T-helper 2 cell treated with Interferon-gamma antibody and Interleukin-4, amounts not matched to agents 5 μg/mL and 100 μg/mL, for 36 hours (primary cell): ENCODE measurements around the gene BNIPL.

ENCODE experiments used
- DNase-seq: peaks from one replicate; pipeline ENCODE4 v3.0.0; 2021; ENCODE audit warnings: low spot score
- H3K27ac Mint-ChIP-seq: one replicate; pipeline ENCODE4 v1.8.0; 2021; ENCODE audit warnings: mild to moderate bottlenecking, mixed read lengths
- H3K27me3 Mint-ChIP-seq: one replicate; pipeline ENCODE4 v1.8.0; 2021; ENCODE audit warnings: low read depth, mixed read lengths
- H3K36me3 Mint-ChIP-seq: one replicate; pipeline ENCODE4 v1.8.0; 2021; ENCODE audit warnings: low read depth, mixed read lengths
- H3K4me1 Mint-ChIP-seq: one replicate; pipeline ENCODE4 v1.8.0; 2021; ENCODE audit warnings: low read depth, mixed read lengths
- H3K4me3 Mint-ChIP-seq: one replicate; pipeline ENCODE4 v1.8.0; 2022; ENCODE audit warnings: mild to moderate bottlenecking, moderate library complexity, mixed read lengths
- H3K9me3 Mint-ChIP-seq: one replicate; pipeline ENCODE4 v1.8.0; 2021; ENCODE audit warnings: mixed read lengths

BNIPL gene

GRCh38 chr1:151085953-151086559 is 49.7 kb downstream of the BNIPL start:
- Mint-ChIP-seq H3K4me3 (no peak overlapping the region), H3K36me3 (no peaks in the 10 kb centered on the region), H3K4me1 (no peaks in the 10 kb centered on the region), H3K9me3 (no peaks in the 10 kb centered on the region), H3K27ac (no peak overlapping the region), H3K27me3 (no peaks in the 10 kb centered on the region)
- no peak for DNase-seq
